ENCODE measurements around the gene RBM44. TPM values are rescaled to one million over a fixed set of nuclear protein-coding genes. Genes with fewer than 3 reads are reported as not detected.

Gene RBM44
- total RNA-seq, 2 donors from 2014 or later = 0.35 to 0.48 TPM

DNA sequence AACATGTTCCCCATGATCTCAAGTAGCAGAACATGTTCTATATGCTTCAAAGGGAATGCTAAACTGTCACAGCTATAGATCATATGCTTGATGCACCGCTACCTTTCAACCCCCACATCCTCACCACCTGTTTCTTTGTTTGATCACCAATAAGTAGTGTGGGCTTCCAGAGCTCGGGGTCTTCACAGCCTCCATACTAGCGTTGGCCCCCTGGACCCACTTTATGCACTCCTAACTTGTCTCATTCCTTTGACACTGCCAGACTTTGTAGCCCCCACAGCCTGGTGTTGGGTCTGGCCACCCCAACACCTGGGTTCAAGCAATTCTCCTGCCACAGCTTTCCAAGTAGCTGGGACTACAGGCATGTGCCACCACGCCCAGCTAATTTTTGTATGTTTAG, 11.6 kb upstream of the RBM44 start:
- Histone ChIP-seq H3K4me1 (no peaks in the 10 kb centered on the region), H3K27ac (no peak overlapping the region), H3K9me3 (no peaks in the 10 kb centered on the region), H3K4me3 (no peak overlapping the region), H3K27me3 (no peaks in the 10 kb centered on the region), H3K9ac (ENCODE audit: low read depth in 2 of 2, low read length in 2 of 2) (no peak overlapping the region), H3K36me3 (no peaks in the 10 kb centered on the region)
- DNase-seq = no peak
- intact Hi-C loops (cut with DNase I) = no loop called here
- no peak for TF ChIP-seq CTCF (IDR thresholded peaks at IDR 0.05)

GRCh38 chr2:237790353-237790752, 8.2 kb upstream of the RBM44 start:
- Histone ChIP-seq H3K4me1 (no peaks in the 10 kb centered on the region), H3K4me3 (no peak overlapping the region), H3K27me3 (no peaks in the 10 kb centered on the region), H3K27ac (no peak overlapping the region), H3K9ac (ENCODE audit: low read depth in 2 of 2, low read length in 2 of 2) (no peak overlapping the region), H3K36me3 (no peaks in the 10 kb centered on the region), H3K9me3 (no peaks in the 10 kb centered on the region)
- intact Hi-C loops (cut with DNase I) = no loop called here
- no peak for DNase-seq
- TF ChIP-seq CTCF (IDR thresholded peaks at IDR 0.05) = no peak

DNA sequence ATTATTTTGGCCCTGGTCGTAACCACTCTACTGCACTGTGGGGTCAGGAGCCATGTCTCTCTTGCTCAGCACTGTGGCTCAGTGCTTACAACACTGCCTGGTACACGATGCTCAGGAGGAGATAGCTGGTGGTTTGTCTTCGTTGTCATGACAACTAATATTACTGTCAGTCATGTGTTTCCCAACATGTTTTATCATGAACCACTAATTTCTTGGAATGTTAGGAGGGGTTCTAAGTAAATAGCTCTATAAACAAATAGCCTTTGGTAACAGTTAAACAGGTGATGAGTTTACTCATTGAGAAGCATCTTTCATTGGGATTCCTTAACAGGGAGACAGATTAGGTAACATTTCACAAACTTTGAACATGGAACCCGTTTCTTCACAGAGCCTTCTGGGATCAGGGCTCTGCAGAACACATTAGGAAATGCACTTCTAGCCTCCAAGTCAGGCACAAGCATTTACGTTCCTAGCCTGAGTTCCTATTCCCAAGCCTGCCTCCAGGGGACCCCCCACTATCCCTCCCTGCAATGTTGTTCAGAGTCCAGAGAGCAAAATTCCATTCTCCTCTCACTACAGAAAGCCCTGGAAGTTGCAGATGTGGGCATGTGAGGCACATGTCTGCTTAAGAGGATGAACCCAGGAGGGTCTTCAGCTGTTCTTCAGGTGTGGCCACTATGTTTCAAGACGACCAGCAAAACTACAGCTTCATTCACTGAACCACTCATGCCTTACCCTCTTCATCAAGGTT, 6.4 kb upstream of the RBM44 start:
- Histone ChIP-seq H3K27ac (no peak overlapping the region), H3K4me3 (no peak overlapping the region), H3K9ac (ENCODE audit: low read depth in 2 of 2, low read length in 2 of 2) (no peak overlapping the region), H3K9me3 (no peaks in the 10 kb centered on the region), H3K27me3 (no peaks in the 10 kb centered on the region), H3K4me1 (no peaks in the 10 kb centered on the region), H3K36me3 (no peaks in the 10 kb centered on the region)
- no peak for TF ChIP-seq CTCF (IDR thresholded peaks at IDR 0.05)
- intact Hi-C loops (cut with DNase I) = no loop called here
- DNase-seq = no peak

DNA sequence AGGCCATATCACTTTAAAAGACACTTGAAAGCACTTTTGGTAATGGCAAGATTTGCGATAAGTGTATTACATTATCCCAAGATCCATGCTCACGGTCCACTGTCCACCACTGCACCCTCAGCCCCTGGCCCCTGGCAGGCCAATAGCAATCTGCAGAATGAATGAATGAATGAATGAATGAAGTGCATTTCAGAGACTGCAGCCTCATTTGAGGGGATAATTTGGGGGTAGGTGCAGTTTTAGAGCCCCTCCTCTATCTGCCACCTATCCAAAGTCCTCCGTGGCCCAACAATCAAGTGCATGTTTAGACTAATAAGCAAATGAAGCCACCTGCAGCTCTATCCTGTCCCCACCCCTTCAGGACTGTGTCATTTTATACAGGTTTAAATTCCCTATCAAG, 1.3 kb upstream of the RBM44 start:
- Histone ChIP-seq H3K4me3 (no peak overlapping the region), H3K9me3 (no peaks in the 10 kb centered on the region), H3K9ac (ENCODE audit: low read depth in 2 of 2, low read length in 2 of 2) (no peak overlapping the region), H3K27ac (no peak overlapping the region), H3K36me3 (no peaks in the 10 kb centered on the region), H3K27me3 (no peaks in the 10 kb centered on the region), H3K4me1 (no peaks in the 10 kb centered on the region)
- DNase-seq = no peak
- intact Hi-C loops (cut with DNase I) = no loop called here
- no peak for TF ChIP-seq CTCF (IDR thresholded peaks at IDR 0.05)

- no peak overlapping the region for H3K4me3 ChIP-seq
- no peak overlapping the region for H3K27ac ChIP-seq
- no peak overlapping the region for H3K9ac ChIP-seq (ENCODE audit: low read depth in 2 of 2, low read length in 2 of 2)
- no peaks in the 10 kb centered on the region for H3K4me1 ChIP-seq
- H3K9me3 ChIP-seq = no peaks in the 10 kb centered on the region
- H3K36me3 ChIP-seq = no peaks in the 10 kb centered on the region
- no peaks in the 10 kb centered on the region for H3K27me3 ChIP-seq
- TF ChIP-seq CTCF (IDR thresholded peaks at IDR 0.05) = no peak
- intact Hi-C loops (cut with DNase I) = no loop called here
- no peak for DNase-seq
These were observed 465 bp downstream of the RBM44 start for GRCh38 chr2:237799060-237799428.
